Adrenal gland (tissue), 5 donors: ENCODE measurements around the gene SNAP23.

ENCODE experiments used
- CTCF ChIP-seq, 6 experiments: fragments of 450-650 bp in 4 of 6; fragments of 200-600 bp in 2 of 6; sonication (generic) in 1 of 6; IDR thresholded peaks; 1 replicate in 5 of 6; 2 replicates in 1 of 6; pipeline versions ENCODE4 v1.5.1 to v1.8.0; 2016 to 2021; ENCODE audit warnings: antibody characterized with exemption in 6 of 6, mild to moderate bottlenecking in 2 of 6, moderate library complexity in 1 of 6
- POLR2A ChIP-seq, 2 donors: fragments of 450-650 bp; IDR thresholded peaks; one replicate each; pipeline ENCODE4 v1.6.1; 2017; ENCODE audit warnings: antibody characterized with exemption in 2 of 2, mild to moderate bottlenecking in 2 of 2, moderate library complexity in 1 of 2
- donor health status: DM: no; HTN: no; CAD: no.

- TF ChIP-seq POLR2A (IDR thresholded peaks at IDR 0.05) (no peak), CTCF (IDR thresholded peaks at IDR 0.05) (no peak)
Observed at GRCh38 chr15:42471002-42471401, 24.4 kb upstream of the SNAP23 start.
